ENCODE results near the gene SMARCD2. TPM values are rescaled to one million over a fixed set of nuclear protein-coding genes. Genes with fewer than 3 reads are reported as not detected.
A peak's percentile ranks its signal among the peaks of the same experiment; 100 is the strongest.
"Not testable (repeated sequence)": the region's sequence is repeated elsewhere in the genome, so short reads cannot be mapped to it uniquely, and the experiment has no call there.

The SMARCD2 gene
- total RNA-seq (2014; rRNA removed; shearing (Covaris generic); ENCODE audit: low replicate concordance): 156 and 163 TPM in 2 replicates

- peak; percentile 99 for DNase-seq
- Histone ChIP-seq H3K9me3 (no peaks in the 10 kb centered on the region), H3K4me3 (peak within 1 kb of the TSS; percentile 78), H3K36me3 (peaks cover 14% of the 10 kb centered on the region), H3K27me3 (no peaks in the 10 kb centered on the region)
Observed at GRCh38 chr17:63842540-63843386, at the start of gene SMARCD2. Gene SMARCD2, minus strand, starts transcription at chr17:63842685. Its CDS starts 11 bp downstream, at chr17:63842674.

DNA sequence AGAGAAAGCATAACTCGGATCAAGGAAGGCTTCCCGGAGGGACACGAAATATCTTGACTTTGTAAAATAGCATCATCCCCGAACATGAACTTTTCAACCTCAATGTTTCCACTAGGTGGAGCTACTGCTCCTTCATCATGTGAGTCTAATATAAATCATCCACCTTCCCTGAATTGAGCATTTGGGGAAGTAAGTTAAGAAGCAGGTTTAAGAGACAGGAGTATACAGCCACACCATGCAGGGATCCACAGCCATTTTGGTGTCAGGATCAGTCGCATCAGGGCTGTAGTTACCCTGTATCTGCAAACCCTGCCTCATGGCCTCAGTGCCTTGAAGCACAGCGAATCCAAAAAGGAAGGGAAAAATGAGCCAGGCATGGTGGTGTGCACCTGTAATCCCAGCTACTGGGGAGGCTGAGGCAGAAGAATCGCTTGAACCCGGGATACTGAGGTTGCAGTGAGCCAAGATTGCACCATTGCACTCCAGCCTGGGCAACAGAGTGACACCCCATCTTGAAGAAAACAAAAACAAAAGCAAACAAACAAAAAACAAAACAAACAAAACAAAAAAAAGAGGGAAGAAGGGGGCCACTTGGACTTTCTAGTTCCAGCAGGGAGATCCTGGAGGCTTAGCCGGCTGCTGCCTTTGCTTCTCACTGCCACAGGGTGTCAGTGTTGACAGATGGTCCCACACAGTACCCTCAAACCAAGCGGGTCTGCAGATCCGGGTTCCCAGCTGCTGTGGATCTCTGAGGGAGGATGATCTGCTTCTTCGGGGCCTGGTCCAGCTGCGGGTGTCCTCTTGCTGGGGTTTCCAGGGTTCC is 46.8 kb upstream of the SMARCD2 start:
- H3K9me3 ChIP-seq, DNase-seq, H3K4me3 ChIP-seq, H3K27me3 ChIP-seq, H3K36me3 ChIP-seq: not testable (repeated sequence)

GRCh38 chr17:63885119-63885518 is 42.6 kb upstream of the SMARCD2 start:
- H3K36me3 ChIP-seq, DNase-seq, H3K4me3 ChIP-seq, H3K27me3 ChIP-seq, H3K9me3 ChIP-seq: not testable (repeated sequence)

DNA sequence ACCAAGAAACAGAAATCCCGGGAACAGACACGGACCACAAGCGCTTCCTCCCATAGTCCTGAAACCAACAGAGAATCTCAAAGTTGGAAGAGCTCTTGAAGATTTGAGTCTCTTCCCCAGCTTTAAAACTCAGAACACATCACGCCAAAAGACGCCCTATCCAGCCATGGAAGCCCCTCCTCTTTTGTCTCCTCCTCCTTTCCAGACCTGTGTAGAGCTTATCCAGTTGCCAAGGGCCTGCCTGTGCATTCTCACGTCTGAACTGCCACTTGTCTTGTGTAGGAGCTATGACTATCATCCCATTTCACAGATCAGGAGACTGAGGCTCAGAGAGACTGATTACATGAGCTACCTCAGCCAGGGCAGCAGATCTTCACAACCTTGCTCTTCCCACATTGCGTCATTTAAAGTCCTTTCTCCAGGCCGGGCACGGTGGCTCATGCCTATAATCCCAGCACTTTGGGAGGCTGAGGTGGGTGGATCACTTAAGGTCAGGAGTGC is 40.2 kb upstream of the SMARCD2 start:
- not testable (repeated sequence) for DNase-seq, H3K4me3 ChIP-seq, H3K9me3 ChIP-seq, H3K36me3 ChIP-seq, H3K27me3 ChIP-seq

DNA sequence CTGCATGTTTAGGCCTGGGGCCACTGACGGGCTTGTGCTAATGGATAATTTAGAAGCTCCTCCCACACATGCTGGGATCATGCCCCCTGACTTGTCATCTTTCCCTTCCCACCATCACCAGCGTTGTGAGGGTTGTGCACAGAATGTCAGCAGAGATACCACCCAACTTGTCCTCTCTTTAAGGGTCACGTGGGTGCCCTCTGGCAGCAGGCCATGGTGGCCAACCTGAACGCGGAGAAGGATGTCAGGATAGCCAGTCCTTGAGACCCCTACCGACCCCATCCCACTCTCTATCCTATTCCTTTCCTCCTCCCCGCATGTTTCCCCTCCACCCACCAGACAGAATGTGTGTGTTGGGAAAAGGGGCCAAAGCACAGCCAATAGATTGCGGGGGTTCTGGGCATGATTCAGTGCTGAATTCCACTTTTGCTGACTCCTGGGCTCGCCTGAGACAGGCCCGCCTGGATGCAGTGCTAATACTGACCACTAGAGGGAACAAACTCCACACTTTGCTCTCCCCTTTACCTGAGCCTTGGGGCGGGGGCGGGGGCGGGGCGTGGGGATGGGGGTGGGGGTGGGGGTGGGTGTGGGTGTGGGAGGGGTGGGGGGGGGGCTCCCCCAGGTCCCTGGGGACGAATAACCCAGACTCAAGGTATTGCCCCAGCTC is 39.6 kb upstream of the SMARCD2 start, which contains the start of gene GH2:
Gene GH2 (minus strand): TSS at position 10 of the 667 bp plus-strand sequence. CDS start 143 bp downstream, outside the sequence.
- no peaks in the 10 kb centered on the region for H3K27me3 ChIP-seq
- peak; percentile 62 for DNase-seq
- no peaks in the 10 kb centered on the region for H3K9me3 ChIP-seq
- no peak within 1 kb of the TSS for H3K4me3 ChIP-seq
- H3K36me3 ChIP-seq: no peaks in the 10 kb centered on the region

GRCh38 chr17:63881337-63881736 is 38.9 kb upstream of the SMARCD2 start:
- H3K36me3 ChIP-seq, H3K27me3 ChIP-seq, DNase-seq, H3K9me3 ChIP-seq, H3K4me3 ChIP-seq: not testable (repeated sequence)

- no peak for DNase-seq
- Histone ChIP-seq H3K27me3 (no peaks in the 10 kb centered on the region), H3K36me3 (no peaks in the 10 kb centered on the region)
Observed at GRCh38 chr17:63880706-63881105, 38.2 kb upstream of the SMARCD2 start.

GRCh38 chr17:63878413-63878812 is 35.9 kb upstream of the SMARCD2 start:
- not testable (repeated sequence) for H3K27me3 ChIP-seq, DNase-seq, H3K9me3 ChIP-seq, H3K4me3 ChIP-seq, H3K36me3 ChIP-seq

More at GRCh38 chr17:63880706-63881105, 38.2 kb upstream of the SMARCD2 start:
- Histone ChIP-seq H3K4me3 (no peak overlapping the region), H3K9me3 (no peaks in the 10 kb centered on the region)

DNA sequence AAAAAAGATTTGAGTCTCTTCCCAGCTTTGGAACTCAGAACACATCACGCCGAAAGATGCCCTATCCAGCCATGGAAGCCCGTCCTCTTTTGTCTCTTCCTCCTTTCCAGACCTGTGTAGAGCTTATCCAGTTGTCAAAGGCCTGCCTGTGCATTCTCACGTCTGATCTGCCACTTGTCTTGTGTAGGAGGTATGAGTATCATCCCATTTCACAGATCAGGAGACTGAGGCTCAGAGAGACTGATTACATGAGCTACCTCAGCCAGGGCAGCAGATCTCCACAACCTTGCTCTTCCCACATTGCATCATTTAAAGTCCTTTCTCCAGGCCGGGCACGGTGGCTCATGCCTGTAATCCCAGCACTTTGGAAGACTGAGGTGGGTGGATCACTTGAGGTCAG is 32.2 kb upstream of the SMARCD2 start:
- H3K9me3 ChIP-seq, H3K36me3 ChIP-seq, H3K4me3 ChIP-seq, H3K27me3 ChIP-seq, DNase-seq: not testable (repeated sequence)

DNA sequence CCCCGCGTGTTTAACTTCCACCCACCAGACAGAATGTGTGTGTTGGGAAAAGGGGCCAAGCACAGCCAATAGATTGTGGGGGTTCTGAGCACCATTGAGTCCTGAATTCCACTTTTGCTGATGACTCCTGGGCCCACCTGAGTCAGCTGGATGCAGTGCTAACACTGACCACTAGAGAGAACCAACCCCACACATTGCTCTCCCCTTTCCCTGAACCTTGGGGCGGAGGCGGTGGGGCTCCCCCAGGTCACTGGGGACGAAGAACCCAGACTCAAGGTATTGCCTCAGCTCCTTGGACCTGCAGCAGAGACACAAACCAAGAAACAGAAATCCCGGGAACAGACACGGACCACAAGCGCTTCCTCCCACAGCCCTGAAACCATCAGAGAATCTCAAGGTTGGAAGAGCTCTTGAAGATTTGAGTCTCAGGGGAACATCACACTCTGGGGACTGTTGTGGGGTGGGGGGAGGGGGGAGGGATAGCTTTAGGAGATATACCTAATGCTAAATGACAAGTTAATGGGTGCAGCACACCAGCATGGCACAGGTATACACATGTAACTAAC is 31.7 kb upstream of the SMARCD2 start:
- not testable (repeated sequence) for H3K9me3 ChIP-seq, DNase-seq, H3K27me3 ChIP-seq, H3K36me3 ChIP-seq, H3K4me3 ChIP-seq

DNA sequence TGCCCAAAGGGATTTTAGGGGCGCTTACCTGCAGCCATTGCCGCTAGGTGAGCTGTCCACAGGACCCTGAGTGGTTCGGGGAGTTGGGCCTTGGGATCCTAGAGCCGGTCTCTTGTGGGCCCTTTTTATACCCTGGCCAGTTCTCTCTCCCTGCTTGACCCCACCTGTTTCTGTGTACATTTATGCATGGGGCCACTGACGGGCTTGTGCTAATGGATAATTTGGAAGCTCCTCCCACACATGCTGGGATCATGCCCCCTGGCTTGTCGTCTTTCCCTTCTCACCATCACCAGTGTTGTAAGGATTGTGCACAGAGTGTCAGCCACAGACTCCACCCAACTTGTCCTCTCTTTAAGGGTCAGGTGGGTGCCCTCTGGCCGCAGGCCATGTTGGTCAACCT is 31.1 kb upstream of the SMARCD2 start, which contains the start of gene CSH2:
Gene CSH2 (minus strand): TSS at position 101 of the 400 bp plus-strand sequence. CDS start 63 bp downstream, at position 38.
- H3K4me3 ChIP-seq, H3K9me3 ChIP-seq, H3K27me3 ChIP-seq, DNase-seq, H3K36me3 ChIP-seq: not testable (repeated sequence)

DNA sequence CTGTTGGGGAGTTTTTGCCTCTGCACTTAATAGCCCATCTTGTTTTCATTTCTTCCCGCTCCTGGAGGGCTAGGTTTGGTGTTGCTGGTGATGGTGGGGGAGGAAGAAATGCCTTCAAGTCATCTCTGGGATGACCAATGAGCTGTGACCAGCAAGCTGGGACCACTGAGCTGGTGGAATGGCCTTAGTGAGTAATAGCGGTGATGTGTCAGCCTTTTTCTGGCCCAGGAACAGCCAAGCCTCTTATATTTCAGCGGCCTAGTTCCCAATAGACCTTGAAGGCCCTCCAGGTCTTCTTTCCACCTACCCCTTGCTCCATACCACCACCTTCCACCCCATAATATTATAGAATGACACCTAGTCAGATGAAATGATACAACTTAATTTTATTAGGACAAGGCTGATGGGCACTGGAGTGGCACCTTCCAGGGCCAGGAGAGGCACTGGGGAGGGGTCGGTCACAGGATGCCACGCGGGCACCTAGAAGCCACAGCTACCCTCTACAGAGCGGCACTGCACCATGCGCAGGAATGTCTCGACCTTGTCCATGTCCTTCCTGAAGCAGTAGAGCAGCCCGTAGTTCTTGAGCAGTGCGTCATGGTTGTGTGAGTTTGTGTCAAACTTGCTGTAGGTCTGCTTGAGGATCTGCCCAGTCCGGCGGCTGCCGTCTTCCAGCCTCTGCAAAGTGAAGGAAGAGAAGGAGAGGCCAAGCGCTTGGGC is 29.3 kb upstream of the SMARCD2 start:
- H3K27me3 ChIP-seq, H3K36me3 ChIP-seq, H3K4me3 ChIP-seq, H3K9me3 ChIP-seq: not testable (repeated sequence)
- peak; percentile 18 for DNase-seq

DNA sequence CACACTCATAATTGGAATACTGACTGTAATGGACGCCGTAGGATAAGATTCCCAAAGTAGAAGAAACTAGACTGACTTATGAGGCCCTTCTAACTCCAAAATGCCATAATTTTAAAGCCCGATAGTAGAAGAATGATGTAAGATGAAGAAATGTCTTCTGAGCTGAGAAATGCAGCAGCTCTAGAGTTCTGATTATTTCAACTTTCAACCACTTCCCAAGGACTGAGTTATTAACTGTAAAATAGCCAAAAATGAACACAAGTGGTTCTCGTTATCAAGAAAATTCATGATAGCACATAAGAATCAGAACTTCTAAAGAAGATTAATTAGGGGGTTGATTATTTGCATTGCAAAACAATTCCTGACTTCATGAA is 27.8 kb upstream of the SMARCD2 start:
- H3K27me3 ChIP-seq, H3K9me3 ChIP-seq, H3K36me3 ChIP-seq, H3K4me3 ChIP-seq, DNase-seq: not testable (repeated sequence)

DNA sequence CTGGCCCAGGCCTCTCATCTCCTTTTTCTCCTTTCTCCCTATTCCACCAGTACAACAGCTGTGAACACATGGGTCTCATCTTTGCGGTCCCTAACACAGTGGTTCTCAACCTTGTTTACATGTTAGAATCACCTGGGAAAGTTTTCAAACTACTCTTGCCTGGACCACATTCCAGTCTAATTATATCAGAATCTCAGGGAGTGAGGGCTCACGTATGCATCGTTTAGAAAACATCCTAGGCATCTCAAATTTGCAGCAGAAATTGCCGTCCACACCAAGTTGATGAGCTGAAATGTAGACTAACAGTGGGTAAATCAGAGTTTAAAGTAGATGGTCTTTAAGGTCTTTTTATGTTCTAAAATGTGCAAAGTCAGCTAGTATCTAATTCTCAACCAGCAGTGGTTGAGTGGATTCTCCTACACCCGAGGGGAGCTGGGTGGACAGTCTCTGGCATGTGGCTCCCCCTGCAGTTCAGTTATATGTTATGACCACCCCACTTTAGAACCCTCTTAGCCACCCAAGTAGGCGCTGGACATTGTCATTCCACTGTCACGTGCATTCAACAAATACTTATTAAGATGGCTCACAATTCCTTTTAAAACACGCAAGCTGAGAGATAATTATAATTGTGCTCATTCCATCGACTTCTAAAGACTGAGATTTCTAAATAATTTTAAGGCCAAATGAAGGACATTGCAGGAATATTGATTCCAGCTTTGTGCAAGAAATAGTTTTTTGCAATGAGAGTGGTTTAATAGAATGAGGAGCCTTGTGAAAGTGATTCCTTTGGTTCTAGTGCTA is 27.2 kb upstream of the SMARCD2 start:
- not testable (repeated sequence) for H3K4me3 ChIP-seq, DNase-seq, H3K27me3 ChIP-seq, H3K36me3 ChIP-seq, H3K9me3 ChIP-seq

GRCh38 chr17:63866625-63867024 is 24.1 kb upstream of the SMARCD2 start:
- not testable (repeated sequence) for H3K4me3 ChIP-seq, H3K36me3 ChIP-seq, H3K9me3 ChIP-seq, H3K27me3 ChIP-seq, DNase-seq

All from MG63 (cell line).